Testis (tissue), 2 donors: ENCODE results near the gene TMC1.

Source experiments
- POLR2A ChIP-seq: fragments of 450-650 bp; IDR thresholded peaks from one replicate; pipeline ENCODE4 v1.6.1; 2017; ENCODE audit warnings: antibody characterized with exemption, mild to moderate bottlenecking, moderate library complexity
- TF ChIP-seq, protein P1 (sequence below), 3 experiments: fragments of 450-650 bp in 2 of 3; fragments of 200-600 bp in 1 of 3; sonication (generic) in 1 of 3; IDR thresholded peaks; one replicate each; pipeline ENCODE4 v1.5.1; 2016 to 2019; ENCODE audit warnings: antibody characterized with exemption in 3 of 3, mild to moderate bottlenecking in 2 of 3, moderate library complexity in 1 of 3

DNA sequence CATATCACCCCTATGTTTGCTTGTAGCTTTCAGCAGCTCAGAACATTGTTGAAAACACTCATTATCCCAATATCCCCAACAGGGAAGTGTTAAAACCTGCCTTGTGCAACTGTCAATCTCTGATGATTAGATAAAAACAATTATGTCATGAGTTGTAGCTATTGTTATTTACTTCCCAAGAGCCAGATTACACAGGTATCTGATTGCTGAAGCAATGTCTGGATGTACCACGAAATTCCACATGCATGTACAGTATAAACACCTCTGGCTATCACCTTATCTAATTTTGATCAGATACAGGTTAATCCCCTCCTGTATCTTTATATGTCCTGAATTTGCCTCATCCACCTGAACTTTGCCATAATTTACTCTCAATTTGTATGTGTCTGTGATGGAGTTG lies 38.7 kb downstream of the TMC1 start:
- TF ChIP-seq, protein P1, sequence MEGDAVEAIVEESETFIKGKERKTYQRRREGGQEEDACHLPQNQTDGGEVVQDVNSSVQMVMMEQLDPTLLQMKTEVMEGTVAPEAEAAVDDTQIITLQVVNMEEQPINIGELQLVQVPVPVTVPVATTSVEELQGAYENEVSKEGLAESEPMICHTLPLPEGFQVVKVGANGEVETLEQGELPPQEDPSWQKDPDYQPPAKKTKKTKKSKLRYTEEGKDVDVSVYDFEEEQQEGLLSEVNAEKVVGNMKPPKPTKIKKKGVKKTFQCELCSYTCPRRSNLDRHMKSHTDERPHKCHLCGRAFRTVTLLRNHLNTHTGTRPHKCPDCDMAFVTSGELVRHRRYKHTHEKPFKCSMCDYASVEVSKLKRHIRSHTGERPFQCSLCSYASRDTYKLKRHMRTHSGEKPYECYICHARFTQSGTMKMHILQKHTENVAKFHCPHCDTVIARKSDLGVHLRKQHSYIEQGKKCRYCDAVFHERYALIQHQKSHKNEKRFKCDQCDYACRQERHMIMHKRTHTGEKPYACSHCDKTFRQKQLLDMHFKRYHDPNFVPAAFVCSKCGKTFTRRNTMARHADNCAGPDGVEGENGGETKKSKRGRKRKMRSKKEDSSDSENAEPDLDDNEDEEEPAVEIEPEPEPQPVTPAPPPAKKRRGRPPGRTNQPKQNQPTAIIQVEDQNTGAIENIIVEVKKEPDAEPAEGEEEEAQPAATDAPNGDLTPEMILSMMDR (IDR thresholded peaks at IDR 0.05): no peak
- no peak for TF ChIP-seq POLR2A
